ENCODE measurements around the gene OSGIN1.

OSGIN1 gene

GRCh38 chr16:83952940-83953795, at the start of gene OSGIN1:
Gene OSGIN1, plus strand, starts transcription at chr16:83953240. Its CDS starts 4,432 bp downstream, at chr16:83957672.
- peak within 1 kb of the TSS; percentile 74 for H3K4me3 ChIP-seq (ENCODE audit: control insufficient read depth, low read depth, low read length)
- peak; percentile 72 for DNase-seq (ENCODE audit: low read depth)
- no peak for TF ChIP-seq CTCF (IDR thresholded peaks at IDR 0.05; ENCODE audit: control insufficient read depth, insufficient read depth, low read depth, low read length, missing control alignments)

- DNase-seq (ENCODE audit: low read depth) = no peak
Observed at GRCh38 chr16:83903751-83904150, 49.3 kb upstream of the OSGIN1 start.

GRCh38 chr16:83906683-83907082, 46.4 kb upstream of the OSGIN1 start:
- DNase-seq (ENCODE audit: low read depth) = no peak
- TF ChIP-seq CTCF (IDR thresholded peaks at IDR 0.05; ENCODE audit: control insufficient read depth, insufficient read depth, low read depth, low read length, missing control alignments) = no peak
- H3K4me3 ChIP-seq (ENCODE audit: control insufficient read depth, low read depth, low read length) = no peak overlapping the region

More at GRCh38 chr16:83903751-83904150, 49.3 kb upstream of the OSGIN1 start:
- TF ChIP-seq CTCF (IDR thresholded peaks at IDR 0.05; ENCODE audit: control insufficient read depth, insufficient read depth, low read depth, low read length, missing control alignments) = no peak
- H3K4me3 ChIP-seq (ENCODE audit: control insufficient read depth, low read depth, low read length) = no peak overlapping the region

- TF ChIP-seq CTCF (IDR thresholded peaks at IDR 0.05; ENCODE audit: control insufficient read depth, insufficient read depth, low read depth, low read length, missing control alignments) = no peak
- no peak overlapping the region for H3K4me3 ChIP-seq (ENCODE audit: control insufficient read depth, low read depth, low read length)
- DNase-seq (ENCODE audit: low read depth) = no peak
Observed at GRCh38 chr16:83907111-83907510, 45.9 kb upstream of the OSGIN1 start.

- H3K4me3 ChIP-seq (ENCODE audit: control insufficient read depth, low read depth, low read length) = no peak overlapping the region
- TF ChIP-seq CTCF (IDR thresholded peaks at IDR 0.05; ENCODE audit: control insufficient read depth, insufficient read depth, low read depth, low read length, missing control alignments) = no peak
- no peak for DNase-seq (ENCODE audit: low read depth)
Observed at GRCh38 chr16:83907631-83908250, 45.3 kb upstream of the OSGIN1 start.

GRCh38 chr16:83908798-83909197, 44.2 kb upstream of the OSGIN1 start:
- no peak for DNase-seq (ENCODE audit: low read depth)
- no peak overlapping the region for H3K4me3 ChIP-seq (ENCODE audit: control insufficient read depth, low read depth, low read length)
- TF ChIP-seq CTCF (IDR thresholded peaks at IDR 0.05; ENCODE audit: control insufficient read depth, insufficient read depth, low read depth, low read length, missing control alignments) = no peak
